GM21447 (cell line): ENCODE results near the gene SGCG.
"Not testable (repeated sequence)": the region's sequence is repeated elsewhere in the genome, so short reads cannot be mapped to it uniquely, and the experiment has no call there.

Source experiments
- ATAC-seq: cut with Tn5 transposase; IDR thresholded peaks from one replicate; pipeline ENCODE4 v1.9.1; 2021; ENCODE audit not compliant: unreplicated experiment

Gene SGCG

DNA sequence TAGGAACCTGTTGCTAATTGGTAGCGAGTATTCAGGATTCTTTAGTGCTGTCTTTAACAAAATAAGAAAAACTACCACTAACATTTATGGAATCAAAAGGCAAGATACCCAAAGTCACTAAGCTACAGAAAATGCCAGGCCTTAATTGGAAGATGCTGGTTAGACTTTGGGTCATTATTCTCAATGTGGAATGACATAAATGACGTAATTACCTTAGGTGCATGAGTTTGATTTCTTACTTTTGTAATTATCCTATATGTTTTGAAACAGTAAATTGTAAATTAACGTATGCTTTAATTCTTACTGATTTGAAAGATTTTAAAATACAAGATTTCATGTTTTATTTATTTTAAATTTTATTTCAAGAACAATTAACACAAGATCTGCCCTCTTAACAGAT is 25.0 kb downstream of the SGCG start:
- no peak for ATAC-seq

DNA sequence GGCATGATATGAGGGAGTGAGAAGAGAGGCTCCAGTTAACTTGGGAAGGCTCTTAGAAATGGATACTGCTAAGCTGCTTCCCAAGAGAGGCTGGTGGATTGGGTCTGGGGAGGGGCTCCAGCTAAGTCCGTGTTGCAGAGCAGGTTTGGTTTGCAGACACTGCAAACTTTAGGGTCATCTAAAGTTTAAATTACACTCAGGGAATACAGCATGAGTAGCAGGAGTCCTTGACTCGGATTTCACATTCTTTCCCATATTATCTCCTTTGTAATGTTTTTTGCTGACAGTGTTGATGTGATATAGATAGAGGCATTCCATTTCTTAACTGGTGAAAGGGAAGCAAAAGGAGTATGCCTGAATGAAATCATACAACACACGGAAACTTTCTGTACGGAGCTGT is 31.9 kb downstream of the SGCG start:
- ATAC-seq, result no peak

GRCh38 chr13:23231241-23231640 is 50.5 kb downstream of the SGCG start:
- no peak for ATAC-seq

- no peak for ATAC-seq
Observed at GRCh38 chr13:23235994-23236393, 55.2 kb downstream of the SGCG start.

- no peak for ATAC-seq
Observed at GRCh38 chr13:23243066-23243465, 62.3 kb downstream of the SGCG start.

DNA sequence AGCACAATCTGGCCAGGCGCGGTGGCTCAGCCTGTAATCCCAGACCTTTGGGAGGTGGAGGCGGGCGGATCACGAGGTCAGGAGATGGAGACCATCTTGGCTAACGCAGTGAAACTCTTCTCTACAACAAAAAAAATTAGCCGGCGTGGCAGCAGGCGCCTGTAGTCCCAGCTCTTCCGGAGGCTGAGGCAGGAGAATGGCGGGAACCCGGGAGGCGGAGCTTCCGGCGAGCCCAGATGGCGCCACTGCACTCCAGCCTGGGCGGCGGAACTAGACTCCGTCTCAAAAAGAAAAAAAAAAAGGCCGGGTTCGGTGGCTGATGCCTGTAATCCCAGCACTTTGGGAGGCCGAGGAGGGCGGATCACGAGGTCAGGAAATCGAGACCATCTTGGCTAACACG is 67.6 kb downstream of the SGCG start:
- not testable (repeated sequence) for ATAC-seq

- ATAC-seq, result no peak
Observed at GRCh38 chr13:23254506-23254905, 73.7 kb downstream of the SGCG start.

DNA sequence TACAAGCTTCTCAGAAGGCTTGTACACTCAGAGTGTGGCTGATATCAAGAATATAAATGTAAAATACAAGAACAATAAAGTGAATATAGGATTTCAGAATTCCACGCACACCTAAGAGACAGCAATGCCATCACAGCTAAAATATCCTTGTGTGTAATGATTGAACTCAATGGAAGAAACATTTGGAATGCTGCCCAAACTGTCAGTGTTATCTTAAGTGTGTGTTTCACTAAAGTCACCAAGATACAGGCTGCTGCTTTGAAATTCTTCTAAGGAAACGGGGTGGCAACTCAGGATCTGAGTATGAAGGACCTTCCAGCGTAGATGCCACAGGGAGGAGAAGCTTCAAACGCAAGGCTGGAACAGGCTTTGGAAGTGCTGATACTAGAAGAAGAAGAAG is 86.8 kb downstream of the SGCG start:
- ATAC-seq, result no peak

GRCh38 chr13:23268441-23268840 is 87.7 kb downstream of the SGCG start:
- peak; percentile 75 for ATAC-seq

- ATAC-seq, result no peak
Observed at GRCh38 chr13:23271331-23271730, 90.6 kb downstream of the SGCG start.

GRCh38 chr13:23273498-23273897 is 92.7 kb downstream of the SGCG start:
- ATAC-seq, result no peak

GRCh38 chr13:23279321-23279720 is 98.5 kb downstream of the SGCG start:
- no peak for ATAC-seq

- ATAC-seq, result no peak
Observed at GRCh38 chr13:23288564-23288963, 107.8 kb downstream of the SGCG start.

- no peak for ATAC-seq
Observed at GRCh38 chr13:23288995-23289394, 108.2 kb downstream of the SGCG start.

- ATAC-seq, result no peak
Observed at GRCh38 chr13:23289917-23290357, 109.2 kb downstream of the SGCG start.

DNA sequence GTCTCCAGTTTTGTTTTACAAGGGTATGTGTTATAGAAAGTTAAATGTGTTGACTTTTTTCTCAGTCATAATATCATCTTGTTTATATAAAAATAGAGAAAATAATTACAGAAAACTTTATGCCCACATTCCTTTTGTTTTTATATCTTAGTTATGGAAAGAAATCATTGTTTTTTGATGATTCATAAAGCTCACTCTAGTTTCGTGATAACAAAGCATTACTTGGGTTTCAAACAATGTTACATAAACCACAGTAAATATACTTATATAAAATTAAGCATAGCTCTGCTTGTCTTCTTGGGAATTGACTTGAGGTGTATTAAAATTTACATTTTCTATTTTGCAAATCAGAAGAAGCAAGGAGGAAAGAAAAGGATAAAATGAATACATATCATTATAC is 111.8 kb downstream of the SGCG start:
- no peak for ATAC-seq

DNA sequence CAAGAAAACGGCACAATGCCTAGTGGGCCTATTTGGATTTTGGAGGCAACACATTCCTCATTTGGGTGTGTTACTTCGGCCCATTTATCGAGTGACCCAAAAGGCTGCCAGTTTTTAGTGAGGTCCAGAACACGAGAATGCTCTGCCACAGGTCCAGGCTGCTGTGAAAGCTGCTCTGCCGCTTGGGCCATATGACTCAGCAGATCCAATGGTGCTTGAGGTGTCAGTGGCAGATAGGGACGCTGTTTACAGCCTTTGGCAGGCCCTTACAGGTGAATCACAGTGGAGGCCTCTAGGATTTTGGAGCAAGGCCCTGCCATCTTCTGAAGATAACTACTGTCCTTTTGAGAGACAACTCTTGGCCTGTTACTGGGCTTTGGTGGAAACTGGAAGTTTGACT is 134.1 kb downstream of the SGCG start:
- ATAC-seq, result not testable (repeated sequence)

DNA sequence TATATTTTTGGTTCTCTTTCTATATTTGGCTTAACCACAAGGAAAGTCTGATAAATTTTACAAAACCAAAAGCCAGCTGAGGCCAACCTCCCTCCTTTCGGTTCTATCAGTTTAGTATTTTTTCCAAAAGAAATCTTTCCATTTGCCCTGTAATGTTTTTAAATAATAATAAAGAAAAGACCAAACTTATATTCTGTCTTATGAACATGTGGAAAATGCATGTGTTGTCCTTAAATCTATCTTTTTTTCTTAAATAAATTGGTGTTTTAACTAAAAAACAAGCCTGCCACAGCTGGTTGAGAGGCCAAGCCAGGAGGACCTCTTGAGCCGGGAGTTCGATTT is 139.1 kb downstream of the SGCG start:
- ATAC-seq, result no peak

- peak; percentile 22 for ATAC-seq
Observed at GRCh38 chr13:23320926-23321534, 140.3 kb downstream of the SGCG start.

GRCh38 chr13:23321535-23322241 is 140.9 kb downstream of the SGCG start:
- ATAC-seq, result peak; percentile 85

DNA sequence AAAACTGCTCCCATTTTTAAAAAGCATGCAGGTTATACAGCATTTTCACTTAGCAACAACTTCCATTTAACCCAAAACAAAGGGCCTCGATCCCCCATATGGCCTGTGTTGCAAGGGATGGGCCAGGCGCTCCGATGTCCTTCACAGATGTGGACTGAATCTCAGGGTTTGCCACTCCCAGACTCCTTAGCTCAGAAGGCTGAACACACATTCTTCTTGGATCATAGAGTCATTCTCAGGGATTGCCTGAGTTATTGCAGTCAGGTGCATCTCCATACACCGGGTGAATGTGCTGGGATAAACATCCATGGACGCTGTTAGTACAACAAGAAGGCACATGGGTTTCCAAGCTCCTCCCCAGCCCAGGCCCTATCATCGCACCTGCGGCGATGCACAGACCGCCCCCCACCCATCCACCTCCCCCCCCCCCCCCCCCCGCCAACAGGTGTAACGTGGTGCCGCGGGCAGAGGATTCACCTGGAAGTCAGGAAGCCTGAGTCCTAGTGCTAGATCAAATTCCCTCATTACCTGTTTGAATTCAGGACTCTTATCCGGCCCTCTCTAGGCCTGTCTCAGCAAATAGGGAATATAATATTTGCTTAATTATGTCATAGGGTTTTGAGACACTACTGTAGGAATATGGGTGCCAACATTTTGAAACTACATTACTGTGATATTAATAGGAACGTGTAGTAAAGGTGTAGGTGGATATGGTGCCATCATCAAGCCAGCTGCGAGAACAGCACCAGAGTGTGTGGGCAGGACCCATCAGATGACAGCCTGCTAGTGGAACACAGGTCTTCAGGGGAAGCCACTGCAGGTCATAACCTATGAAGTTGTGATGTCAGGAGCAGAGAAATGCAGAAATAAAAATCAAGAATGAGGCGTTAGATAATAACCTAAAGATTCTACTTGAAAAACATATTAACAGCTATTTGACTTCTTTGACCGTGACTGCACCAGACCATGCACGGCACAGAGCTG is 141.9 kb downstream of the SGCG start:
- ATAC-seq, result no peak
